ENCODE results near the gene MISP. TPM values are rescaled to one million over a fixed set of nuclear protein-coding genes. Genes with fewer than 3 reads are reported as not detected.
A peak's percentile ranks its signal among the peaks of the same experiment; 100 is the strongest.
"Not testable (repeated sequence)": the region's sequence is repeated elsewhere in the genome, so short reads cannot be mapped to it uniquely, and the experiment has no call there.

Gene MISP
- total RNA-seq, 2 donors from 2014 or later, result not detected

GRCh38 chr19:718991-719512 lies 31.9 kb upstream of the MISP start:
- H3K27me3 Mint-ChIP-seq, result peaks cover 39% of the 10 kb centered on the region
- H3K9me3 ChIP-seq (ENCODE audit: control insufficient read depth, low read length, poor library complexity, severe bottlenecking), result no peaks in the 10 kb centered on the region

GRCh38 chr19:719636-720344 lies 31.1 kb upstream of the MISP start:
- ATAC-seq (no peak), DNase-seq (no peak)
- Mint-ChIP-seq H3K4me1 (no peaks in the 10 kb centered on the region), H3K27me3 (peaks cover 39% of the 10 kb centered on the region), H3K36me3 (ENCODE audit: low read depth) (no peaks in the 10 kb centered on the region), H3K27ac (no peak overlapping the region), H3K4me3 (no peak overlapping the region)
- H3K9me3 ChIP-seq (ENCODE audit: control insufficient read depth, low read length, poor library complexity, severe bottlenecking), result no peaks in the 10 kb centered on the region

More at GRCh38 chr19:718991-719512, 31.9 kb upstream of the MISP start:
- Mint-ChIP-seq H3K27ac (no peak overlapping the region), H3K36me3 (ENCODE audit: low read depth) (no peaks in the 10 kb centered on the region), H3K4me1 (no peaks in the 10 kb centered on the region), H3K4me3 (no peak overlapping the region)
- ATAC-seq (no peak), DNase-seq (no peak)

- Mint-ChIP-seq H3K36me3 (ENCODE audit: low read depth) (no peaks in the 10 kb centered on the region), H3K27ac (no peak overlapping the region), H3K4me3 (no peak overlapping the region)
Measured at GRCh38 chr19:720345-721160, 30.4 kb upstream of the MISP start.

GRCh38 chr19:722553-723101 lies 28.3 kb upstream of the MISP start:
- H3K36me3 Mint-ChIP-seq (ENCODE audit: low read depth), result no peaks in the 10 kb centered on the region
- no peaks in the 10 kb centered on the region for H3K4me1 Mint-ChIP-seq
- peaks cover 24% of the 10 kb centered on the region for H3K27me3 Mint-ChIP-seq
- H3K4me3 Mint-ChIP-seq, result no peak overlapping the region
- no peak for ATAC-seq
- H3K27ac Mint-ChIP-seq, result no peak overlapping the region
- DNase-seq, result no peak
- H3K9me3 ChIP-seq (ENCODE audit: control insufficient read depth, low read length, poor library complexity, severe bottlenecking), result no peaks in the 10 kb centered on the region

More at GRCh38 chr19:720345-721160, 30.4 kb upstream of the MISP start:
- no peak for DNase-seq
- peaks cover 35% of the 10 kb centered on the region for H3K27me3 Mint-ChIP-seq
- ATAC-seq, result no peak
- no peaks in the 10 kb centered on the region for H3K4me1 Mint-ChIP-seq
- no peaks in the 10 kb centered on the region for H3K9me3 ChIP-seq (ENCODE audit: control insufficient read depth, low read length, poor library complexity, severe bottlenecking)

- Mint-ChIP-seq H3K4me3 (no peak overlapping the region), H3K4me1 (no peaks in the 10 kb centered on the region), H3K27ac (no peak overlapping the region), H3K27me3 (peaks cover 18% of the 10 kb centered on the region), H3K36me3 (ENCODE audit: low read depth) (no peaks in the 10 kb centered on the region)
- H3K9me3 ChIP-seq (ENCODE audit: control insufficient read depth, low read length, poor library complexity, severe bottlenecking), result no peaks in the 10 kb centered on the region
- no peak for DNase-seq
- ATAC-seq, result no peak
Measured at GRCh38 chr19:723247-723646, 27.7 kb upstream of the MISP start.

GRCh38 chr19:723714-724113 lies 27.2 kb upstream of the MISP start:
- ATAC-seq, result no peak
- Mint-ChIP-seq H3K36me3 (ENCODE audit: low read depth) (no peaks in the 10 kb centered on the region), H3K27ac (no peak overlapping the region), H3K4me3 (no peak overlapping the region), H3K4me1 (no peaks in the 10 kb centered on the region), H3K27me3 (peaks cover 14% of the 10 kb centered on the region)
- no peaks in the 10 kb centered on the region for H3K9me3 ChIP-seq (ENCODE audit: control insufficient read depth, low read length, poor library complexity, severe bottlenecking)
- no peak for DNase-seq

- peaks cover 14% of the 10 kb centered on the region for H3K27me3 Mint-ChIP-seq
- no peak overlapping the region for H3K4me3 Mint-ChIP-seq
- no peak overlapping the region for H3K27ac Mint-ChIP-seq
- no peaks in the 10 kb centered on the region for H3K36me3 Mint-ChIP-seq (ENCODE audit: low read depth)
- DNase-seq (no peak), ATAC-seq (no peak)
- H3K9me3 ChIP-seq (ENCODE audit: control insufficient read depth, low read length, poor library complexity, severe bottlenecking), result no peaks in the 10 kb centered on the region
- H3K4me1 Mint-ChIP-seq, result no peaks in the 10 kb centered on the region
Measured at GRCh38 chr19:725461-726089, 25.3 kb upstream of the MISP start.

- H3K4me1 Mint-ChIP-seq, result no peaks in the 10 kb centered on the region
- H3K27ac Mint-ChIP-seq, result no peak overlapping the region
- H3K27me3 Mint-ChIP-seq, result peaks cover 10% of the 10 kb centered on the region
- ATAC-seq (no peak), DNase-seq (no peak)
- no peaks in the 10 kb centered on the region for H3K9me3 ChIP-seq (ENCODE audit: control insufficient read depth, low read length, poor library complexity, severe bottlenecking)
- H3K4me3 Mint-ChIP-seq, result peak overlapping the region; percentile 19
- no peaks in the 10 kb centered on the region for H3K36me3 Mint-ChIP-seq (ENCODE audit: low read depth)
Measured at GRCh38 chr19:726993-727956, 23.6 kb upstream of the MISP start.

GRCh38 chr19:728011-728410 lies 22.9 kb upstream of the MISP start:
- no peak overlapping the region for H3K4me3 Mint-ChIP-seq

GRCh38 chr19:729564-729963 lies 21.3 kb upstream of the MISP start:
- H3K27ac Mint-ChIP-seq; H3K4me3 Mint-ChIP-seq; H3K27me3 Mint-ChIP-seq; ATAC-seq; DNase-seq; H3K36me3 Mint-ChIP-seq (ENCODE audit: low read depth); H3K9me3 ChIP-seq (ENCODE audit: control insufficient read depth, low read length, poor library complexity, severe bottlenecking): not testable (repeated sequence)
- peaks cover 10% of the 10 kb centered on the region for H3K4me1 Mint-ChIP-seq

More at GRCh38 chr19:728011-728410, 22.9 kb upstream of the MISP start:
- DNase-seq (no peak), ATAC-seq (no peak)
- no peaks in the 10 kb centered on the region for H3K9me3 ChIP-seq (ENCODE audit: control insufficient read depth, low read length, poor library complexity, severe bottlenecking)
- Mint-ChIP-seq H3K27ac (no peak overlapping the region), H3K36me3 (ENCODE audit: low read depth) (no peaks in the 10 kb centered on the region), H3K27me3 (peaks cover 10% of the 10 kb centered on the region), H3K4me1 (peaks cover 2% of the 10 kb centered on the region)

- H3K36me3 Mint-ChIP-seq (ENCODE audit: low read depth), result no peaks in the 10 kb centered on the region
- no peak for DNase-seq
- no peak overlapping the region for H3K27ac Mint-ChIP-seq
- no peaks in the 10 kb centered on the region for H3K9me3 ChIP-seq (ENCODE audit: control insufficient read depth, low read length, poor library complexity, severe bottlenecking)
- H3K4me3 Mint-ChIP-seq, result no peak overlapping the region
- H3K27me3 Mint-ChIP-seq, result peaks cover 4% of the 10 kb centered on the region
- ATAC-seq, result no peak
- peaks cover 10% of the 10 kb centered on the region for H3K4me1 Mint-ChIP-seq
Measured at GRCh38 chr19:729965-730668, 20.8 kb upstream of the MISP start.

- ATAC-seq (no peak), DNase-seq (no peak)
- H3K27me3 Mint-ChIP-seq, result no peaks in the 10 kb centered on the region
- no peak overlapping the region for H3K4me3 Mint-ChIP-seq
- H3K9me3 ChIP-seq (ENCODE audit: control insufficient read depth, low read length, poor library complexity, severe bottlenecking), result no peaks in the 10 kb centered on the region
- no peak overlapping the region for H3K27ac Mint-ChIP-seq
- peaks cover 10% of the 10 kb centered on the region for H3K4me1 Mint-ChIP-seq
- H3K36me3 Mint-ChIP-seq (ENCODE audit: low read depth), result no peaks in the 10 kb centered on the region
Measured at GRCh38 chr19:731000-731399, 19.9 kb upstream of the MISP start.
